ENCODE measurements around the gene MED29. TPM values are rescaled to one million over a fixed set of nuclear protein-coding genes. Genes with fewer than 3 reads are reported as not detected.

The MED29 gene
- polyA plus RNA-seq, 2 of the 4 experiments (the other 2 are of a cell fraction), result 47.7 to 57.5 TPM

DNA sequence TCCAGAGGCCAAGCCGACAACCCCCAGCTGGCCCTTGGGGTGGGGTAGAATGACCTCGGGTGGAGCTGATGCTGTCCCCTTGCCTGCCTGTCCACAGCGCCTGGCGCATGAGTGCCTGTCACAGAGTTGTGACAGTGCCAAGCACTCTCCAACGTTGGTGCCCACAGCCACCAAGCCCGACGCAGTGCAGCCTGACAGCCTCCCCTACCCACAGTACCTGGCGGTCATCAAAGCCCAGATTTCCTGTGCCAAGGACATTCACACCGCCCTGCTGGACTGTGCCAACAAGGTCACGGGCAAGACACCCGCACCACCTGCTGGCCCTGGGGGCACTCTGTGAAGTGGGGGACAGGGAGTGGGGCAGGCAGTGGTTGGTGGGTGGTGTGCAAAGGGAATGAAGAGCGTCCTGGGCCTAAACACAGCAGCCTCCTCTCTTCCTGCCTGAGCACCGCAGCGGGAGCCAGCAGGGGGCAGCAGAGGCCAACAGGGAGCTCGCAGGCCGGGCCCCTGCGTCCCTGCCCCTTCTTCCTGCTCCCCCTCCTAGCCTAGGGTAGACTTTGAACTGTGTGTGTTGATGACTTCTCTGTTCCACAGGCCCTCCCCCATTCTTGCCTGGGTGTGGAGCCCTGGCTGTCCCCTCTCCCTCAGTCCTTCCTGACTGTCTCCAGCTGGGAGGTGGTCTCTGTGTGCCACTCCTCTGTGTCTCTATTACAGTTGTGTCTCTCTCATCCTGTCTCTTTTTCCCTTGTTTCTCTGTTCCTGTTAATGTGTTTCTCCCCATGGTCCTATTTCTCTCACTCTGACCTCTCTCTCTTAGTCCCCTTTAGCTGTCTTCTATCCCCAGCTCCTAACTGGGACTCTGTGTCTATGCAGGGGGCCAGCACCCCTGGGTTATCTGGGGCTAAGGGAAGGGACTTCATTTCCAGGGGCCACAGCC lies 6.5 kb downstream of the MED29 start (continued):
- TF ChIP-seq, protein P1, sequence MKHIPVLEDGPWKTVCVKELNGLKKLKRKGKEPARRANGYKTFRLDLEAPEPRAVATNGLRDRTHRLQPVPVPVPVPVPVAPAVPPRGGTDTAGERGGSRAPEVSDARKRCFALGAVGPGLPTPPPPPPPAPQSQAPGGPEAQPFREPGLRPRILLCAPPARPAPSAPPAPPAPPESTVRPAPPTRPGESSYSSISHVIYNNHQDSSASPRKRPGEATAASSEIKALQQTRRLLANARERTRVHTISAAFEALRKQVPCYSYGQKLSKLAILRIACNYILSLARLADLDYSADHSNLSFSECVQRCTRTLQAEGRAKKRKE (CRISPR knock-in tag; IDR thresholded peaks at IDR 0.05; ENCODE audit: low read depth), result no peak
- TF ChIP-seq ELK1 (IDR thresholded peaks at IDR 0.05; ENCODE audit: low read depth, low read length) (no peak), FOXS1 (CRISPR knock-in tag; IDR thresholded peaks at IDR 0.05) (no peak), EHMT2 (IDR thresholded peaks at IDR 0.05; ENCODE audit: low read depth) (no peak), BHLHE40 (IDR thresholded peaks at IDR 0.05; ENCODE audit: low read depth, low read length) (0 out of 2 replicates have a peak, but pooled peaks have one; percentile 13), HEYL (CRISPR knock-in tag; IDR thresholded peaks at IDR 0.05) (no peak), SREBF2 (IDR thresholded peaks at IDR 0.05) (no peak; the same call in 1 of the 2 replicates), RFX5 (IDR thresholded peaks at IDR 0.05) (0 out of 2 replicates have a peak, but pooled peaks have one; percentile 46), HOXA7 (CRISPR knock-in tag; IDR thresholded peaks at IDR 0.05) (no peak), RCOR1 (IDR thresholded peaks at IDR 0.05; ENCODE audit: low read depth, low read length) (peak; percentile 92; the same call in 1 of the 2 replicates), MAX (IDR thresholded peaks at IDR 0.05) (peak; percentile 60), RARB (CRISPR knock-in tag; IDR thresholded peaks at IDR 0.05) (0 out of 2 replicates have a peak, but pooled peaks have one; percentile 17), EP300 (IDR thresholded peaks at IDR 0.05) (no peak; a peak in 1 of 5 replicates), ZFP36 (IDR thresholded peaks at IDR 0.05; ENCODE audit: borderline replicate concordance, partially characterized antibody) (peak; percentile 94), RNF2 (IDR thresholded peaks at IDR 0.05; ENCODE audit: borderline replicate concordance, low read depth) (no peak), MAZ (IDR thresholded peaks at IDR 0.05; ENCODE audit: borderline replicate concordance, low read depth, low read length) (peak; percentile 93; the same call in 1 of the 2 replicates), MAFK (IDR thresholded peaks at IDR 0.05; ENCODE audit: partially characterized antibody) (no peak), TFCP2L1 (CRISPR knock-in tag; IDR thresholded peaks at IDR 0.05) (peak; percentile 21; the same call in 1 of the 2 replicates), TP53 (CRISPR knock-in tag; IDR thresholded peaks at IDR 0.05) (no peak), CBX2 (IDR thresholded peaks at IDR 0.05; ENCODE audit: borderline replicate concordance, low read depth) (no peak), CHD2 (IDR thresholded peaks at IDR 0.05; ENCODE audit: low read length, partially characterized antibody) (peak; percentile 64), NFE2L2 (conservative IDR thresholded peaks at IDR 0.05; ENCODE audit: low read length) (peak; percentile 44), SMC3 (IDR thresholded peaks at IDR 0.05) (peak; percentile 100), PBX3 (IDR thresholded peaks at IDR 0.05) (no peak; the same call in 1 of the 2 replicates), GATA3 (IDR thresholded peaks at IDR 0.05; ENCODE audit: borderline replicate concordance) (no peak; the same call in 1 of the 2 replicates), ESRRA (IDR thresholded peaks at IDR 0.05; ENCODE audit: borderline replicate concordance, low read length) (peak; percentile 75; the same call in 1 of the 2 replicates), ZNF302 (CRISPR knock-in tag; IDR thresholded peaks at IDR 0.05) (no peak)
- TF ChIP-seq, protein P2, sequence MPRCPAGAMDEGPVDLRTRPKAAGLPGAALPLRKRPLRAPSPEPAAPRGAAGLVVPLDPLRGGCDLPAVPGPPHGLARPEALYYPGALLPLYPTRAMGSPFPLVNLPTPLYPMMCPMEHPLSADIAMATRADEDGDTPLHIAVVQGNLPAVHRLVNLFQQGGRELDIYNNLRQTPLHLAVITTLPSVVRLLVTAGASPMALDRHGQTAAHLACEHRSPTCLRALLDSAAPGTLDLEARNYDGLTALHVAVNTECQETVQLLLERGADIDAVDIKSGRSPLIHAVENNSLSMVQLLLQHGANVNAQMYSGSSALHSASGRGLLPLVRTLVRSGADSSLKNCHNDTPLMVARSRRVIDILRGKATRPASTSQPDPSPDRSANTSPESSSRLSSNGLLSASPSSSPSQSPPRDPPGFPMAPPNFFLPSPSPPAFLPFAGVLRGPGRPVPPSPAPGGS (IDR thresholded peaks at IDR 0.05), result no peak; the same call in 2 of the 3 replicates
- TF ChIP-seq, protein P3, sequence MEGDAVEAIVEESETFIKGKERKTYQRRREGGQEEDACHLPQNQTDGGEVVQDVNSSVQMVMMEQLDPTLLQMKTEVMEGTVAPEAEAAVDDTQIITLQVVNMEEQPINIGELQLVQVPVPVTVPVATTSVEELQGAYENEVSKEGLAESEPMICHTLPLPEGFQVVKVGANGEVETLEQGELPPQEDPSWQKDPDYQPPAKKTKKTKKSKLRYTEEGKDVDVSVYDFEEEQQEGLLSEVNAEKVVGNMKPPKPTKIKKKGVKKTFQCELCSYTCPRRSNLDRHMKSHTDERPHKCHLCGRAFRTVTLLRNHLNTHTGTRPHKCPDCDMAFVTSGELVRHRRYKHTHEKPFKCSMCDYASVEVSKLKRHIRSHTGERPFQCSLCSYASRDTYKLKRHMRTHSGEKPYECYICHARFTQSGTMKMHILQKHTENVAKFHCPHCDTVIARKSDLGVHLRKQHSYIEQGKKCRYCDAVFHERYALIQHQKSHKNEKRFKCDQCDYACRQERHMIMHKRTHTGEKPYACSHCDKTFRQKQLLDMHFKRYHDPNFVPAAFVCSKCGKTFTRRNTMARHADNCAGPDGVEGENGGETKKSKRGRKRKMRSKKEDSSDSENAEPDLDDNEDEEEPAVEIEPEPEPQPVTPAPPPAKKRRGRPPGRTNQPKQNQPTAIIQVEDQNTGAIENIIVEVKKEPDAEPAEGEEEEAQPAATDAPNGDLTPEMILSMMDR (IDR thresholded peaks at IDR 0.05), result peak; percentile 100
